Psoas muscle (tissue), 8 donors: ENCODE measurements around the gene PADI2. TPM values are rescaled to one million over a fixed set of nuclear protein-coding genes. Genes with fewer than 3 reads are reported as not detected.

Source experiments
- ATAC-seq, 4 donors: fragments of 200-7000 bp; cut with Tn5 transposase; one replicate each; pipeline ENCODE4 v1.9.1; 2020; ENCODE audit warnings: moderate library complexity in 3 of 4, mild to moderate bottlenecking in 2 of 4
- DNase-seq, 2 donors: peaks; one replicate each; pipeline ENCODE4 v3.0.0-alpha.2; 2020
- H3K27ac ChIP-seq: fragments of 200-600 bp; one replicate; pipeline ENCODE4 v1.8.0; 2022
- H3K27me3 ChIP-seq, 3 donors: fragments of 200-600 bp in 1 of 3; one replicate each; pipeline versions ENCODE4 v1.6.1 to v1.8.0; 2013 to 2022; ENCODE audit warnings: low read length in 2 of 3, mild to moderate bottlenecking in 2 of 3, moderate library complexity in 1 of 3; ENCODE audit not compliant: insufficient read depth in 3 of 3
- H3K36me3 ChIP-seq, 2 donors: fragments of 200-600 bp in 1 of 2; one replicate each; pipeline versions ENCODE4 v1.6.1 to v1.8.0; 2013 to 2022; ENCODE audit warnings: low read depth in 1 of 2, mild to moderate bottlenecking in 1 of 2, moderate library complexity in 1 of 2; ENCODE audit not compliant: insufficient read depth in 1 of 2
- H3K4me1 ChIP-seq: fragments of 200-600 bp; one replicate; pipeline ENCODE4 v1.8.0; 2022
- H3K4me3 ChIP-seq: fragments of 200-600 bp; one replicate; pipeline ENCODE4 v1.8.0; 2022; ENCODE audit warnings: mild to moderate bottlenecking
- H3K9me3 ChIP-seq: fragments of 200-600 bp; one replicate; pipeline ENCODE4 v1.8.0; 2022
- WGBS, 3 donors: extraction: QIAGEN DNeasy Blood & Tissue Kit; methylation state at CpG; one replicate each; pipeline versions ENCODE4 v1.1.6 to v1.1.7; 2013; 5-methylcytosine and 5-hydroxymethylcytosine counted together
- intact Hi-C, 2 donors: fragments of 100-400 bp; cut with DNase I; formaldehyde crosslinking; loops; one replicate each; pipeline versions ENCODE4 v1.11.0 to v1.14.2; 2022
- polyA plus RNA-seq, 3 donors: library from polyadenylated mRNA; stranded (reverse); fragments of 200-250 nt; gene quantifications; one replicate each; pipeline ENCODE4 v1.2.3, GENCODE V29; 2013
- total RNA-seq, 4 donors: library from RNA; stranded (reverse); fragmentation: NEBNext Ultra II Directional in 2 of 4; extraction: Animal tissue kit (Norgen Biotek cat#: 25700) in 2 of 4; gene quantifications; one replicate each; pipeline versions ENCODE4 v1.2.1 to v1.2.4, GENCODE V29; 2021 to 2023
- TF ChIP-seq, protein P1 (sequence below): fragments of 200-600 bp; IDR thresholded peaks from one replicate; pipeline ENCODE4 v1.8.0; 2022; ENCODE audit warnings: antibody characterized with exemption
- donor health status: healthy with polysubstance abuse.
- donor health status: DM: no; HTN: no; CAD: no; lungs with moderate emphysema.
- donor health status: Bipolar disorder and iron deficiency.
- donor health status: healthy.
- donor health status: DM: yes; HTN: yes; CAD: no.
- donor health status: DM: no; HTN: no; CAD: no.
- donor health status: DM: no; HTN: no; CAD: no.
- donor health status: DM: yes; HTN: yes; CAD: no.

PADI2 gene
- total and polyA plus RNA-seq, 7 donors, result 58.1 to 956 (median 198) TPM

DNA sequence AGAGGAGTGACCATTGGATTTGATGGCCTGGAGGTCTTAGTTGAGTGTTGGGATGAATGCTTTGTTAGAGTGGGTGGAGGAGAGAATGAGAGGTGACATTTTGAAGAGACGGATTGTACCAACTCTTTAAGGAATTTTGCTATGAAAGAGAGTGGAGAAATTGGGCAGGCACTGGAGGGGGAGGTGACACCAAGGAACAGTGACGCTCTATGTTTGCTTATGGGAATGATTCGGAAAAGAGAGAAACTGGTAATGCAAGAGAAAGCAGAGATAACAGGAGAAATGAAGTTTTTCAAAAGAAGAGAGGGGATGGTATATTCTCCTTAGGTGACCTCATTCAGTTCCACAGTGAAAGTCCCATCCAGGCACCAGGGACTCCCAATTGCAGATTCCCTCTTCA lies 24.5 kb upstream of the PADI2 start:
- H3K27ac ChIP-seq, result no peak overlapping the region
- TF ChIP-seq, protein P1, sequence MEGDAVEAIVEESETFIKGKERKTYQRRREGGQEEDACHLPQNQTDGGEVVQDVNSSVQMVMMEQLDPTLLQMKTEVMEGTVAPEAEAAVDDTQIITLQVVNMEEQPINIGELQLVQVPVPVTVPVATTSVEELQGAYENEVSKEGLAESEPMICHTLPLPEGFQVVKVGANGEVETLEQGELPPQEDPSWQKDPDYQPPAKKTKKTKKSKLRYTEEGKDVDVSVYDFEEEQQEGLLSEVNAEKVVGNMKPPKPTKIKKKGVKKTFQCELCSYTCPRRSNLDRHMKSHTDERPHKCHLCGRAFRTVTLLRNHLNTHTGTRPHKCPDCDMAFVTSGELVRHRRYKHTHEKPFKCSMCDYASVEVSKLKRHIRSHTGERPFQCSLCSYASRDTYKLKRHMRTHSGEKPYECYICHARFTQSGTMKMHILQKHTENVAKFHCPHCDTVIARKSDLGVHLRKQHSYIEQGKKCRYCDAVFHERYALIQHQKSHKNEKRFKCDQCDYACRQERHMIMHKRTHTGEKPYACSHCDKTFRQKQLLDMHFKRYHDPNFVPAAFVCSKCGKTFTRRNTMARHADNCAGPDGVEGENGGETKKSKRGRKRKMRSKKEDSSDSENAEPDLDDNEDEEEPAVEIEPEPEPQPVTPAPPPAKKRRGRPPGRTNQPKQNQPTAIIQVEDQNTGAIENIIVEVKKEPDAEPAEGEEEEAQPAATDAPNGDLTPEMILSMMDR, result no peak
- DNase-seq (no peak), ATAC-seq (no peak)
- WGBS, 3 donors, result 82 to 88% (median 88%) methylated on average over 3 of the region's 3 CpGs
- H3K27me3 ChIP-seq, result peaks cover 0 to 15% (median 2%) of the 10 kb centered on the region in 3 donors
- intact Hi-C loops, result no loop called here
- no peak overlapping the region for H3K4me3 ChIP-seq
- H3K4me1 ChIP-seq, result no peaks in the 10 kb centered on the region
- H3K9me3 ChIP-seq, result peaks cover 3% of the 10 kb centered on the region
- no peaks in the 10 kb centered on the region for H3K36me3 ChIP-seq

DNA sequence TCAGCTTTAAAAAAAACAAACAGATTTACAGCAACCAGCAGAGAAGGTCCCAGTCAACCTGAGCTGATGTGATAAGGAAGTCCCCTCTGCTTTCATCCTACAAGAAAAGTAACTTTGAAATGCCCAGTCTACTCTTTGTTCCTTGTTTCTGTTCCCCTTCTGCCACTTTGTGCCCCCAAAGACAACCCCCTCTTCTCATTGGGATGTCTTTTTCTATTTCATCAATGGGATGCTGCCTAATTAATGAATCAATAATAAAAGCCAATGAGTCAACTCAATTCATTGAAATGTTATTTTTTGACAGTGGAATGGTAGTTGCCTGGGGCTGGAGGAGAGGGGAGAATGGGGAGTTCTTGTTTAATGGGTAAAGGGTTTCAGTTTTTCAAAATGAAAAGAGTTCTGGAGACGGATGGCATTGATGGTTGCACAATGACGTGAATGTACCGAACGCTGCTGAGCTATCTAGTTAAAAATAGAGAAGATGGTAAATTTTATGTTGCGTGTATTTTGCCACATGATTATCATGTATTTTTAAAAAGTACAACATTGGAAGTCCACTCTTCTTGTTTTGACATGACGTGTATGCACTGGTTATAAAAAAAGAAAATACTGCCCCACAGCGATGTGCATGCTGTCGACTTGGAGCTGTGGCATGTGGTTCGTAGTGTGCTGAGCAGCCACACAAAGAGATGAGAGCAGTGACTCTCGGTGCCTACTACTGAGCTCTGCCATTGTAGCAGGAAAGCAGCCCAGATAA lies 22.4 kb upstream of the PADI2 start:
- DNase-seq (no peak), ATAC-seq (no peak)
- Histone ChIP-seq H3K27me3 (peaks cover 0 to 25% (median 2%) of the 10 kb centered on the region in 3 donors), H3K9me3 (peaks cover 3% of the 10 kb centered on the region), H3K36me3 (no peaks in the 10 kb centered on the region), H3K27ac (no peak overlapping the region), H3K4me1 (no peaks in the 10 kb centered on the region), H3K4me3 (no peak overlapping the region)
- TF ChIP-seq, protein P1, result no peak
- WGBS, 3 donors, result 81 to 85% (median 84%) methylated on average over 10 of the region's 10 CpGs
- intact Hi-C loops, result no loop called here

DNA sequence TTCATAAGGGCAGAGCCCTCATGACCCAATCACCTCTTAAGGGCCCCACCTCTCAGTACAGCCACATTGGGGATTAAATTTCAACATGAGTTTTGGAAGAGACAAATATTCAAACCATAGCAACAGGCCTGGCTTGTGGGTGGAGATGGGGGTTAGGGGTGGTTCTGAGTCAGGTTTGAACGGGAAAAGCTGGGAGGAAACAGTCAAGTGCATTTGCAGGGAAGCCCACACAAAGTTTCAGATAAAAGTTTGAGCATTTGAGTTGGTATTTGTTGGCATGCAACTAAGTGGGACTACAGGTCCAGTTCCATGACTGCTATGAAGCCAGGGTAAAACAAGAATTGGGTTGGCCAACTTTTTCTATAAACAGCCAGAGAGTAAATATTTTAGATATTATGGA lies 21.0 kb upstream of the PADI2 start:
- H3K4me1 ChIP-seq, result no peaks in the 10 kb centered on the region
- TF ChIP-seq, protein P1, result no peak
- H3K27me3 ChIP-seq, result peaks cover 0 to 19% (median 7%) of the 10 kb centered on the region in 3 donors
- DNase-seq (no peak), ATAC-seq (no peak)
- intact Hi-C loops, result no loop called here
- WGBS, 3 donors, result 10 to 24% (median 12%) methylated on average over 1 of the region's 1 CpG
- no peak overlapping the region for H3K4me3 ChIP-seq
- H3K36me3 ChIP-seq, result no peaks in the 10 kb centered on the region
- H3K9me3 ChIP-seq, result peaks cover 3% of the 10 kb centered on the region
- H3K27ac ChIP-seq, result no peak overlapping the region

DNA sequence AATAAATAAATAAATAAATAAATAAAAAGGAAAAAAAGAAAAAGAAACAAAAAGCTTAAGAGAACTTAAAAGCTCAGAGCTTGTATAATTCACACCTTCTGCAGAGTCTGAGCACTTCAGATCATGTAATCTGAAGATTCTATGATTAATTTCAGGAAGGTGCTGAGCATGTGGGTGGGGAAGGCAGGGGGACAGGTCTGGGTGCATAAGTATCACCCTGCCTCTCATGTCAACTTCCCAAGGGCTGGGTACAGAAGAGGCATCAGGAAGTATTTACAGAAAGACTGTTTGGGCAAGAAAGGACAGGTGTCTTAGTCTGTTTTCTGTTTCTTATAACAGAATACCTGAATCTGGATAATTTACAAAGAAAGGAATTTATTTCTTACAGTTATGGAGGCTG lies 20.4 kb upstream of the PADI2 start:
- H3K4me1 ChIP-seq, result no peaks in the 10 kb centered on the region
- ATAC-seq, result no peak
- H3K27ac ChIP-seq, result no peak overlapping the region
- H3K4me3 ChIP-seq, result no peak overlapping the region
- no peak for DNase-seq
- no peaks in the 10 kb centered on the region for H3K36me3 ChIP-seq
- H3K9me3 ChIP-seq, result peaks cover 3% of the 10 kb centered on the region
- intact Hi-C loops, result no loop called here
- TF ChIP-seq, protein P1, result no peak
- H3K27me3 ChIP-seq, result peaks cover 0 to 15% (median 8%) of the 10 kb centered on the region in 3 donors

DNA sequence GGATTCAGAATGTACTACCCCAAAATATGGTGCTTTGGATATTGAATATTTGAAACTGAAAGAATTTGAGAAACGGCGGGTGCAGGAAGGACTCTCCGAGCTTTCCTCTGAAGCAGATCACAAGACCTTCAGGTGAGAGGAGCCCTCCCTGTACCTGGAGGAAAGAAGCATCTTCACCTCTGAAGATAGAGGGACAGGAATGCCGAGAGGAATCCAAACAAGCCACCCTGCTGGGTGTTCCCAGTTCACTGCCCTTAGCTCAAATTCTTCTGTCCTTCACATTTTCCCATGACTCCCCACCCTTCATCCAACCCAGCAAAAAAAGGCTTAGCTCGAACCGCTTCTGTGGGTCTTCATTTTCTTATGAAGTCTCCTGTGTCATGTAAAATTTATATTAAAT lies 18.2 kb upstream of the PADI2 start:
- H3K27me3 ChIP-seq, result peaks cover 0 to 12% (median 9%) of the 10 kb centered on the region in 3 donors
- 49 to 59% (median 54%) methylated on average over 6 of the region's 6 CpGs for WGBS, 3 donors
- H3K4me1 ChIP-seq, result no peaks in the 10 kb centered on the region
- no peak for DNase-seq
- TF ChIP-seq, protein P1, result no peak
- ATAC-seq, result no peak
- no peaks in the 10 kb centered on the region for H3K9me3 ChIP-seq
- H3K36me3 ChIP-seq, result no peaks in the 10 kb centered on the region
- H3K4me3 ChIP-seq, result no peak overlapping the region
- intact Hi-C loops, result no loop called here
- H3K27ac ChIP-seq, result no peak overlapping the region
